H9 (cell line): ENCODE measurements around the gene MYH15. TPM values are rescaled to one million over a fixed set of nuclear protein-coding genes. Genes with fewer than 3 reads are reported as not detected.

Experiments
- DNase-seq: peaks from one replicate; pipeline ENCODE4 v3.0.0-alpha.2; 2017
- H2AFZ ChIP-seq: one replicate; pipeline ENCODE4 v1.6.1; 2013; ENCODE audit warnings: mild to moderate bottlenecking, low read length, control low read depth, moderate library complexity
- H2AK5ac ChIP-seq: 2 replicates; pipeline ENCODE4 v1.6.1; 2013; ENCODE audit warnings: low read length, control low read depth, mixed read lengths; ENCODE audit not compliant: insufficient read length
- H2BK120ac ChIP-seq: one replicate; pipeline ENCODE4 v1.6.1; 2013; ENCODE audit warnings: low read depth, mild to moderate bottlenecking, low read length, control low read depth, inconsistent platforms; ENCODE audit not compliant: poor library complexity, severe bottlenecking
- H2BK12ac ChIP-seq: 2 replicates; pipeline ENCODE4 v1.6.1; 2013; ENCODE audit warnings: low read length, control low read depth, mixed read lengths, low read depth; ENCODE audit not compliant: insufficient read length
- H2BK15ac ChIP-seq: 2 replicates; pipeline ENCODE4 v1.6.1; 2013; ENCODE audit warnings: low read depth, low read length, control low read depth
- H2BK20ac ChIP-seq: one replicate; pipeline ENCODE4 v1.6.1; 2013; ENCODE audit warnings: low read depth, mild to moderate bottlenecking, low read length, control low read depth, inconsistent platforms; ENCODE audit not compliant: poor library complexity, severe bottlenecking
- H2BK5ac ChIP-seq: 2 replicates; pipeline ENCODE4 v1.6.1; 2013; ENCODE audit warnings: low read length, control low read depth, mixed read lengths; ENCODE audit not compliant: insufficient read length
- H3K14ac ChIP-seq: 2 replicates; pipeline ENCODE4 v1.6.1; 2013; ENCODE audit warnings: low read length, control low read depth; ENCODE audit not compliant: insufficient read depth
- H3K18ac ChIP-seq: 2 replicates; pipeline ENCODE4 v1.6.1; 2013; ENCODE audit warnings: low read depth, mild to moderate bottlenecking, mixed read lengths, low read length, control low read depth; ENCODE audit not compliant: insufficient read length
- H3K23ac ChIP-seq: 2 replicates; pipeline ENCODE4 v1.6.1; 2013; ENCODE audit warnings: low read length, control low read depth, mixed read lengths, low read depth; ENCODE audit not compliant: insufficient read length
- H3K23me2 ChIP-seq: 2 replicates; pipeline ENCODE4 v1.6.1; 2013; ENCODE audit warnings: low read depth, mild to moderate bottlenecking, mixed read lengths, low read length, control low read depth; ENCODE audit not compliant: insufficient read length, poor library complexity, severe bottlenecking
- H3K27ac ChIP-seq: 2 replicates; pipeline ENCODE4 v1.5.1; 2013; ENCODE audit warnings: low read length, control low read depth, mixed read lengths, low read depth; ENCODE audit not compliant: insufficient read length
- H3K27me3 ChIP-seq: 2 replicates; pipeline ENCODE4 v1.6.1; 2013; ENCODE audit warnings: low read length, control low read depth, inconsistent platforms; ENCODE audit not compliant: insufficient read depth
- H3K4ac ChIP-seq: 2 replicates; pipeline ENCODE4 v1.6.1; 2013; ENCODE audit warnings: low read depth, mild to moderate bottlenecking, control low read depth, inconsistent platforms, low read length, moderate library complexity
- H3K4me1 ChIP-seq: 2 replicates; pipeline ENCODE4 v1.6.1; 2013; ENCODE audit warnings: low read length, control low read depth, inconsistent platforms; ENCODE audit not compliant: insufficient read depth
- H3K4me2 ChIP-seq: 2 replicates; pipeline ENCODE4 v1.6.1; 2013; ENCODE audit warnings: low read length, control low read depth, mixed read lengths; ENCODE audit not compliant: insufficient read length, insufficient read depth
- H3K56ac ChIP-seq: 2 replicates; pipeline ENCODE4 v1.6.1; 2013; ENCODE audit warnings: low read depth, mild to moderate bottlenecking, mixed read lengths, low read length, control low read depth; ENCODE audit not compliant: insufficient read length
- H3K79me1 ChIP-seq: 2 replicates; pipeline ENCODE4 v1.6.1; 2013; ENCODE audit warnings: low read depth, mild to moderate bottlenecking, moderate library complexity, low read length, control low read depth, inconsistent platforms; ENCODE audit not compliant: insufficient read depth, poor library complexity, severe bottlenecking
- H3K79me2 ChIP-seq: 2 replicates; pipeline ENCODE4 v1.6.1; 2013; ENCODE audit warnings: low read length, control low read depth, inconsistent platforms; ENCODE audit not compliant: insufficient read depth
- H3K9ac ChIP-seq: 2 replicates; pipeline ENCODE4 v1.6.1; 2013; ENCODE audit warnings: low read length, control low read depth, mixed read lengths; ENCODE audit not compliant: insufficient read length; ENCODE audit errors: extremely low read depth
- H3K9me3 ChIP-seq: one replicate; pipeline ENCODE4 v1.6.1; 2013; ENCODE audit warnings: low read depth, low read length, inconsistent platforms; ENCODE audit not compliant: control insufficient read depth
- H3T11ph ChIP-seq: one replicate; pipeline ENCODE4 v1.6.1; 2013; ENCODE audit warnings: mild to moderate bottlenecking, low read length, control low read depth, inconsistent platforms
- H4K20me1 ChIP-seq: one replicate; pipeline ENCODE4 v1.6.1; 2013; ENCODE audit not compliant: control insufficient read depth, insufficient read length, insufficient read depth
- H4K5ac ChIP-seq: 2 replicates; pipeline ENCODE4 v1.6.1; 2013; ENCODE audit warnings: low read depth, mild to moderate bottlenecking, mixed read lengths, low read length, control low read depth; ENCODE audit not compliant: insufficient read length
- H4K8ac ChIP-seq: replicated peaks from 2 replicates; pipeline ENCODE4 v1.6.1; 2013; ENCODE audit warnings: low read length, control low read depth, mixed read lengths, low read depth; ENCODE audit not compliant: insufficient read length
- H4K91ac ChIP-seq: 2 replicates; pipeline ENCODE4 v1.6.1; 2013; ENCODE audit warnings: low read depth, mild to moderate bottlenecking, moderate library complexity, mixed read lengths, low read length, control low read depth; ENCODE audit not compliant: insufficient read length
- H3K27ac Mint-ChIP-seq, 3 experiments: 2 replicates in 2 of 3; 3 replicates in 1 of 3; pipeline ENCODE4 v1.8.0; 2020 to 2021; ENCODE audit warnings: mixed read lengths in 3 of 3, mild to moderate bottlenecking in 1 of 3, moderate library complexity in 1 of 3
- H3K27me3 Mint-ChIP-seq: 2 replicates; pipeline ENCODE4 v1.8.0; 2021; ENCODE audit warnings: low read depth, mild to moderate bottlenecking, moderate library complexity, mixed read lengths
- H3K36me3 Mint-ChIP-seq, 3 experiments: 2 replicates in 2 of 3; 3 replicates in 1 of 3; pipeline ENCODE4 v1.8.0; 2020 to 2021; ENCODE audit warnings: low read depth in 3 of 3, mixed read lengths in 3 of 3; ENCODE audit not compliant: insufficient read depth in 1 of 3
- H3K4me1 Mint-ChIP-seq, 2 experiments: 2 replicates each; pipeline ENCODE4 v1.8.0; 2020; ENCODE audit warnings: mixed read lengths in 2 of 2
- H3K4me3 Mint-ChIP-seq, 2 experiments: 2 replicates in 1 of 2; 3 replicates in 1 of 2; pipeline ENCODE4 v1.8.0; 2020 to 2021; ENCODE audit warnings: mild to moderate bottlenecking in 2 of 2, mixed read lengths in 2 of 2, moderate library complexity in 1 of 2
- H3K9me3 Mint-ChIP-seq, 2 experiments: 2 replicates in 1 of 2; 3 replicates in 1 of 2; pipeline ENCODE4 v1.8.0; 2020; ENCODE audit warnings: mild to moderate bottlenecking in 2 of 2, mixed read lengths in 2 of 2, moderate library complexity in 1 of 2
- WGBS: extraction: QIAGEN DNeasy Blood & Tissue Kit; methylation state at CpG from one replicate; pipeline ENCODE4 v1.1.7; 2013; ENCODE audit warnings: missing lambda C conversion rate, low lambda C conversion rate, mixed read lengths; ENCODE audit not compliant: insufficient read length; ENCODE audit errors: extremely low coverage; 5-methylcytosine and 5-hydroxymethylcytosine counted together
- total RNA-seq: library from RNA; stranded (reverse); gene quantifications from 2 replicates; pipeline ENCODE4 v1.2.1, GENCODE V29; 2021
- TF ChIP-seq, protein P1 (sequence below): fragments of 200-600 bp; sonication (generic); conservative IDR thresholded peaks from 3 replicates; pipeline ENCODE4 v1.8.0; 2021; ENCODE audit warnings: antibody characterized with exemption, mild to moderate bottlenecking

MYH15 gene
- total RNA-seq, 1 experiment from 2014 or later: 0.13 TPM

DNA sequence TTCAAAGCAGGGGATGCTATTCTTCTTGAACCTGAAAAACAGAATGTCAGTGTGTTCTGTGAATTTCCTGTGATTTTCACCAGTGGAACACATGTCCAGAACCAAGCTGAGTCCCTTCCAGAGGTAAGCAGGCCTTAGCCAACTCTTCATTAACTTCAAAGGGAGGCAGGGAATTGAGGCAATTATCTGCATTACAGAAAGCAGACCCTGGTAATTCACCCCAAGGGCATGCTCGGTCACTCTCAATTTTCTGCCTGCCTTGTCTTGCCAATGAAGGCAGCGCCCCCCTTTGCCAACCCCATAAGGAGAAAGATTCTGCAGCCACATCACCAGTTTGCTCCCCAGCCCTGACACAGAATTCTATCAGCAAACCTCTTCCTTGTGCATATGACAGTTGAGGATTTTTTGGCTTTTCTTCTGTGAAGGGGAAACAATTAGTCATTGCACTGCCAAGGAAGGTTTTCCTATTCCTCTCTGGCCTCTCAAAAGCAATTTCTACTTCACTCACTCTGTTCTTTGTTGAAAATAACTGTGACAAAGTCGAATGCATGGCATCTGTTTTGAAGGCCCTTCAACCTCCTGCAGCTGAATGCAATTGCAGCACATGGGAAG lies 128.8 kb downstream of the MYH15 start:
- DNase-seq: no peak
- no peak overlapping the region for H3K27ac Mint-ChIP-seq
- no peak overlapping the region for H2BK12ac ChIP-seq
- no peak overlapping the region for H3K9ac ChIP-seq
- no peak overlapping the region for H3K4me2 ChIP-seq
- no peak overlapping the region for H3K14ac ChIP-seq
- H3K4me1 Mint-ChIP-seq: peaks cover 20 to 22% of the 10 kb centered on the region in 2 experiments
- H3K27me3 ChIP-seq: no peaks in the 10 kb centered on the region
- no peak overlapping the region for H2BK20ac ChIP-seq
- no peak overlapping the region for H3K4ac ChIP-seq
- no peak overlapping the region for H2AK5ac ChIP-seq
- no peaks in the 10 kb centered on the region for H3K36me3 Mint-ChIP-seq
- no peak overlapping the region for H3K23ac ChIP-seq
- no peaks in the 10 kb centered on the region for H4K20me1 ChIP-seq
- no peaks in the 10 kb centered on the region for H3K27me3 Mint-ChIP-seq
- no peak overlapping the region for H4K91ac ChIP-seq
- no CpG with 5 or more reads among the region's 3 CpGs for WGBS
- H3K4me3 Mint-ChIP-seq: no peak overlapping the region
- H3T11ph ChIP-seq: no peak overlapping the region
- no peak overlapping the region for H4K8ac ChIP-seq
- no peaks in the 10 kb centered on the region for H3K9me3 ChIP-seq
- no peak overlapping the region for H2BK15ac ChIP-seq
- H3K23me2 ChIP-seq: no peaks in the 10 kb centered on the region
- no peak overlapping the region for H3K56ac ChIP-seq
- no peak overlapping the region for H2BK120ac ChIP-seq
- TF ChIP-seq, protein P1, sequence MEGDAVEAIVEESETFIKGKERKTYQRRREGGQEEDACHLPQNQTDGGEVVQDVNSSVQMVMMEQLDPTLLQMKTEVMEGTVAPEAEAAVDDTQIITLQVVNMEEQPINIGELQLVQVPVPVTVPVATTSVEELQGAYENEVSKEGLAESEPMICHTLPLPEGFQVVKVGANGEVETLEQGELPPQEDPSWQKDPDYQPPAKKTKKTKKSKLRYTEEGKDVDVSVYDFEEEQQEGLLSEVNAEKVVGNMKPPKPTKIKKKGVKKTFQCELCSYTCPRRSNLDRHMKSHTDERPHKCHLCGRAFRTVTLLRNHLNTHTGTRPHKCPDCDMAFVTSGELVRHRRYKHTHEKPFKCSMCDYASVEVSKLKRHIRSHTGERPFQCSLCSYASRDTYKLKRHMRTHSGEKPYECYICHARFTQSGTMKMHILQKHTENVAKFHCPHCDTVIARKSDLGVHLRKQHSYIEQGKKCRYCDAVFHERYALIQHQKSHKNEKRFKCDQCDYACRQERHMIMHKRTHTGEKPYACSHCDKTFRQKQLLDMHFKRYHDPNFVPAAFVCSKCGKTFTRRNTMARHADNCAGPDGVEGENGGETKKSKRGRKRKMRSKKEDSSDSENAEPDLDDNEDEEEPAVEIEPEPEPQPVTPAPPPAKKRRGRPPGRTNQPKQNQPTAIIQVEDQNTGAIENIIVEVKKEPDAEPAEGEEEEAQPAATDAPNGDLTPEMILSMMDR: no peak
- H3K18ac ChIP-seq: no peak overlapping the region
- H3K9me3 Mint-ChIP-seq: peaks cover 2 to 3% of the 10 kb centered on the region in 2 experiments; a peak in 4 of 5 replicates
- no peak overlapping the region for H2BK5ac ChIP-seq
- H4K5ac ChIP-seq: no peak overlapping the region
- H3K79me1 ChIP-seq: no peaks in the 10 kb centered on the region
- no peak overlapping the region for H3K27ac ChIP-seq
- no peaks in the 10 kb centered on the region for H3K79me2 ChIP-seq
- no peaks in the 10 kb centered on the region; the same call in 1 of the 2 replicates for H3K4me1 ChIP-seq
- no peak overlapping the region for H2AFZ ChIP-seq
